Fibroblast of skin of right biceps (primary cell): ENCODE measurements around the gene CARNS1.
A peak's percentile ranks its signal among the peaks of the same experiment; 100 is the strongest.

Source experiments
- DNase-seq: peaks from one replicate; pipeline ENCODE4 v3.0.0-alpha.2; 2013

Gene CARNS1

GRCh38 chr11:67376063-67376820, 39.2 kb upstream of the CARNS1 start:
- no peak for DNase-seq

- no peak for DNase-seq
Measured at GRCh38 chr11:67376873-67377808, 38.3 kb upstream of the CARNS1 start.

- DNase-seq: no peak
Measured at GRCh38 chr11:67378544-67378943, 36.9 kb upstream of the CARNS1 start.

- peak; percentile 61 for DNase-seq
Measured at GRCh38 chr11:67379061-67380058, 36.1 kb upstream of the CARNS1 start.

- DNase-seq: no peak
Measured at GRCh38 chr11:67381244-67381972, 34.1 kb upstream of the CARNS1 start.

GRCh38 chr11:67382276-67383136, 33.0 kb upstream of the CARNS1 start:
- peak; percentile 75 for DNase-seq

- peak; percentile 69 for DNase-seq
Measured at GRCh38 chr11:67384851-67385366, 30.6 kb upstream of the CARNS1 start.

GRCh38 chr11:67387069-67387468, 28.4 kb upstream of the CARNS1 start:
- no peak for DNase-seq

GRCh38 chr11:67387518-67387917, 28.0 kb upstream of the CARNS1 start:
- no peak for DNase-seq

GRCh38 chr11:67389477-67389876, 26.0 kb upstream of the CARNS1 start:
- no peak for DNase-seq

GRCh38 chr11:67390947-67391303, 24.6 kb upstream of the CARNS1 start:
- no peak for DNase-seq

GRCh38 chr11:67391304-67392182, 23.9 kb upstream of the CARNS1 start, which contains the start of gene RAD9A:
TSS of gene RAD9A (plus strand) at chr11:67391986. CDS start at chr11:67392045, 59 bp downstream.
- DNase-seq: peak; percentile 94

GRCh38 chr11:67392183-67392715, 23.2 kb upstream of the CARNS1 start:
- no peak for DNase-seq

GRCh38 chr11:67393437-67393836, 22.0 kb upstream of the CARNS1 start:
- DNase-seq: no peak

- DNase-seq: no peak
Measured at GRCh38 chr11:67393990-67394389, 21.5 kb upstream of the CARNS1 start.

GRCh38 chr11:67395555-67396258, 19.8 kb upstream of the CARNS1 start:
- no peak for DNase-seq

- no peak for DNase-seq
Measured at GRCh38 chr11:67396259-67396581, 19.3 kb upstream of the CARNS1 start.

GRCh38 chr11:67396587-67397389, 18.7 kb upstream of the CARNS1 start:
- DNase-seq: no peak
